PFSK-1 (cell line): ENCODE data around the gene DIAPH2.

Source experiments
- POLR2AphosphoS5 ChIP-seq: IDR thresholded peaks from 2 replicates; pipeline ENCODE4 v1.6.1; 2012; ENCODE audit warnings: low read depth, mild to moderate bottlenecking, control low read depth, low read length, moderate library complexity
- TF ChIP-seq, protein P1 (sequence below), 2 experiments: IDR thresholded peaks; 2 replicates each; pipeline versions ENCODE4 v1.6.1 to v1.8.0; 2011 to 2012; ENCODE audit warnings: low read depth in 2 of 2, low read length in 2 of 2, control low read depth in 1 of 2, inconsistent platforms in 1 of 2, mild to moderate bottlenecking in 1 of 2, moderate library complexity in 1 of 2; ENCODE audit not compliant: insufficient read depth in 1 of 2

DNA sequence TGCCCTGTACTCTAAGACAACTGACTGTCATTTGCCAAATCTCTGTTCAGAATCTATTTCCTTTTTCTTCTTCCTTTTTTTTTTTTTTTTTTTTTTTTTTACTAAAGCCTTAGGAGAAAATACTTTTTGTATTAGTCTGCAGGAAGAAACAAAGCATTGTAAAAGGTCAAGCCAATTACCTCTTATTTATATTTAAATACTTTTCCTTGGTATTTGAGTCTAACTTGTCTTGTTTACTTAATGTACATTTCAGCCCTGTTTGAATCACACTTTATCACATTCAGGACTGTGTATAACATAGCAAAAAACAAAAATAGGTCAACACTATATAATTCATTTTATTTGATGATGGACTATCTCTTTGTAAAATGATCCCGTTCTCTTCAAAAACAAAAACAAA lies 461.3 kb downstream of the DIAPH2 start:
- TF ChIP-seq POLR2AphosphoS5: no peak
- TF ChIP-seq, protein P1, sequence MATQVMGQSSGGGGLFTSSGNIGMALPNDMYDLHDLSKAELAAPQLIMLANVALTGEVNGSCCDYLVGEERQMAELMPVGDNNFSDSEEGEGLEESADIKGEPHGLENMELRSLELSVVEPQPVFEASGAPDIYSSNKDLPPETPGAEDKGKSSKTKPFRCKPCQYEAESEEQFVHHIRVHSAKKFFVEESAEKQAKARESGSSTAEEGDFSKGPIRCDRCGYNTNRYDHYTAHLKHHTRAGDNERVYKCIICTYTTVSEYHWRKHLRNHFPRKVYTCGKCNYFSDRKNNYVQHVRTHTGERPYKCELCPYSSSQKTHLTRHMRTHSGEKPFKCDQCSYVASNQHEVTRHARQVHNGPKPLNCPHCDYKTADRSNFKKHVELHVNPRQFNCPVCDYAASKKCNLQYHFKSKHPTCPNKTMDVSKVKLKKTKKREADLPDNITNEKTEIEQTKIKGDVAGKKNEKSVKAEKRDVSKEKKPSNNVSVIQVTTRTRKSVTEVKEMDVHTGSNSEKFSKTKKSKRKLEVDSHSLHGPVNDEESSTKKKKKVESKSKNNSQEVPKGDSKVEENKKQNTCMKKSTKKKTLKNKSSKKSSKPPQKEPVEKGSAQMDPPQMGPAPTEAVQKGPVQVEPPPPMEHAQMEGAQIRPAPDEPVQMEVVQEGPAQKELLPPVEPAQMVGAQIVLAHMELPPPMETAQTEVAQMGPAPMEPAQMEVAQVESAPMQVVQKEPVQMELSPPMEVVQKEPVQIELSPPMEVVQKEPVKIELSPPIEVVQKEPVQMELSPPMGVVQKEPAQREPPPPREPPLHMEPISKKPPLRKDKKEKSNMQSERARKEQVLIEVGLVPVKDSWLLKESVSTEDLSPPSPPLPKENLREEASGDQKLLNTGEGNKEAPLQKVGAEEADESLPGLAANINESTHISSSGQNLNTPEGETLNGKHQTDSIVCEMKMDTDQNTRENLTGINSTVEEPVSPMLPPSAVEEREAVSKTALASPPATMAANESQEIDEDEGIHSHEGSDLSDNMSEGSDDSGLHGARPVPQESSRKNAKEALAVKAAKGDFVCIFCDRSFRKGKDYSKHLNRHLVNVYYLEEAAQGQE (IDR thresholded peaks at IDR 0.05; ENCODE audit: insufficient read depth in 1 of 2, low read depth in 2 of 2, low read length in 2 of 2): no peak
